ENCODE measurements around the gene TSPAN9.

DNA sequence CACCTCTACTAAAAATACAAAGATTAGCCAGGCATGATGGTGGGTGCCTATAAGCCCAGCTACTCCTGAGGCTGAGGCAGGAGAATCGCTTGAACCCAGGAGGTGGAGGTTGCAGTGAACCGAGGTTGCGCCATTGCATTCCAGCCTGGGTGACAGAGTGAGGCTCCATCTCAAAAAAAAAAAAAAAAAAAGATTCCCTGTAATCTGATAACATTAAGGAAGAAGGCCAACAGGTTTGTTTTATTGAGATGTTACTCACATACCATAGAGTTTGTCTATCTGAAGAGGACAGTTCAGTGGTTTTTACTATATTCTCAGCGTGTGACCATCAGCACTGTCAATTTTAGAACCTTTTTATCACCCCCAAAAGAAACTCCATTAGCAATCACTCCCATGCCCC is 37.5 kb downstream of the TSPAN9 start:
- TF ChIP-seq POLR2AphosphoS5 (IDR thresholded peaks at IDR 0.05; ENCODE audit: borderline replicate concordance, low read depth, low read length) (no peak), EZH2 (IDR thresholded peaks at IDR 0.05) (no peak)

Data from SK-N-MC (cell line).